Peyer's patch (tissue), 4 donors: ENCODE measurements around the gene LRRC26. TPM values are rescaled to one million over a fixed set of nuclear protein-coding genes. Genes with fewer than 3 reads are reported as not detected.

ENCODE experiments used
- DNase-seq, 3 donors: peaks; one replicate each; pipeline ENCODE4 v3.0.0-alpha.2; 2017 to 2019
- H3K27ac ChIP-seq, 4 donors: fragments of 200-600 bp; sonication (generic); one replicate each; pipeline ENCODE4 v1.5.1; 2016 to 2019
- H3K27me3 ChIP-seq, 2 donors: fragments of 200-600 bp; sonication (generic); one replicate each; pipeline ENCODE4 v1.5.1; 2019
- H3K36me3 ChIP-seq, 3 donors: fragments of 200-600 bp; sonication (generic); one replicate each; pipeline ENCODE4 v1.5.1; 2016 to 2019
- H3K4me1 ChIP-seq, 4 donors: fragments of 200-600 bp; sonication (generic); one replicate each; pipeline ENCODE4 v1.5.1; 2016 to 2019
- H3K4me3 ChIP-seq, 4 donors: fragments of 200-600 bp; sonication (generic); 1 replicate in 3 of 4; 2 replicates in 1 of 4; pipeline ENCODE4 v1.5.1; 2016 to 2019; ENCODE audit warnings: mild to moderate bottlenecking in 1 of 4
- H3K9me3 ChIP-seq, 4 donors: fragments of 200-600 bp; sonication (generic); one replicate each; pipeline ENCODE4 v1.5.1; 2016 to 2019; ENCODE audit warnings: mild to moderate bottlenecking in 1 of 4
- POLR2A ChIP-seq, 2 donors: fragments of 450-650 bp; IDR thresholded peaks; one replicate each; pipeline ENCODE4 v1.5.1; 2017; ENCODE audit warnings: antibody characterized with exemption in 2 of 2, mild to moderate bottlenecking in 2 of 2, moderate library complexity in 2 of 2
- total RNA-seq, 4 donors: library from RNA; depleted of rRNA; stranded (reverse); fragments of >200 nt; gene quantifications; one replicate each; pipeline ENCODE4 v1.1.0, GENCODE V29; 2016
- TF ChIP-seq, protein P1 (sequence below), 6 experiments: fragments of 450-650 bp in 4 of 6; fragments of 200-600 bp in 2 of 6; sonication (generic) in 1 of 6; IDR thresholded peaks; one replicate each; pipeline ENCODE4 v1.5.1; 2017 to 2019; ENCODE audit warnings: antibody characterized with exemption in 6 of 6, mild to moderate bottlenecking in 3 of 6, moderate library complexity in 1 of 6

LRRC26 gene
- total RNA-seq, 4 donors from 2014 or later: 14.5 to 45.7 (median 34.1) TPM

DNA sequence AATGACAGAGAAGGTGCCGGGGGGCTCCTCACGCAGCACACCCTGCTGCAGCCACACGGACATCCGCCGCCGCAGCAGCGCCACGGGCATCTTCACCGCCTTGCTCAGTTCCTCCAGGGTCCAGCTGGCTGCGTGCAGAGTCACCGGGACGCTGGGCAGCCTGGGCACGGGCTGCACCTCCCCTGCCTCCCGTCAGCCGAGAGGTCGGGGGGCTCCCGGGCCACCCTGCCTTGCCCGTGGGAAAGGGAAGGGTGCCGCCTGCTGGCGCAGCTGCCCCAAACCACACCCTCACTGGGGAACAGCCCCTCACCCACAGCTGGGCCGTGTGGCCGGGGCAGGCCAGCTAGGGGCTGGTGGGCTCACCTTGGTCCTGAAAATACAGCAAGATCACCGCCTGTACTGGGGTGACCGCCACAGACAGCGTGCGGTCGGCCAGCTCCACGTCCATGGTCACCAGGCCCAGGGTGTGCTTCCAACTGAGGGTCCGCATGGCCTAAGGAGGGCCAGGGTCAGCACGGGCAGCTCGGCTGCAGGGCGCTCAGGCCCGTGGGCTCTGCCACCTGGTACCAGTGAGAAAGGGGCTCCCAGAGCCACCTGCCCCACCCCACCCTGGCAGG, 5.6 kb upstream of the LRRC26 start:
- H3K36me3 ChIP-seq: peaks cover 0 to 29% (median 0%) of the 10 kb centered on the region in 3 donors
- H3K9me3 ChIP-seq: no peaks in the 10 kb centered on the region
- H3K4me3 ChIP-seq: no peak overlapping the region
- H3K27ac ChIP-seq: no peak overlapping the region
- peaks cover 0 to 7% of the 10 kb centered on the region in 2 donors for H3K27me3 ChIP-seq
- H3K4me1 ChIP-seq: peaks cover 0 to 11% (median 0%) of the 10 kb centered on the region in 4 donors
- no peak for DNase-seq
- TF ChIP-seq, protein P1, sequence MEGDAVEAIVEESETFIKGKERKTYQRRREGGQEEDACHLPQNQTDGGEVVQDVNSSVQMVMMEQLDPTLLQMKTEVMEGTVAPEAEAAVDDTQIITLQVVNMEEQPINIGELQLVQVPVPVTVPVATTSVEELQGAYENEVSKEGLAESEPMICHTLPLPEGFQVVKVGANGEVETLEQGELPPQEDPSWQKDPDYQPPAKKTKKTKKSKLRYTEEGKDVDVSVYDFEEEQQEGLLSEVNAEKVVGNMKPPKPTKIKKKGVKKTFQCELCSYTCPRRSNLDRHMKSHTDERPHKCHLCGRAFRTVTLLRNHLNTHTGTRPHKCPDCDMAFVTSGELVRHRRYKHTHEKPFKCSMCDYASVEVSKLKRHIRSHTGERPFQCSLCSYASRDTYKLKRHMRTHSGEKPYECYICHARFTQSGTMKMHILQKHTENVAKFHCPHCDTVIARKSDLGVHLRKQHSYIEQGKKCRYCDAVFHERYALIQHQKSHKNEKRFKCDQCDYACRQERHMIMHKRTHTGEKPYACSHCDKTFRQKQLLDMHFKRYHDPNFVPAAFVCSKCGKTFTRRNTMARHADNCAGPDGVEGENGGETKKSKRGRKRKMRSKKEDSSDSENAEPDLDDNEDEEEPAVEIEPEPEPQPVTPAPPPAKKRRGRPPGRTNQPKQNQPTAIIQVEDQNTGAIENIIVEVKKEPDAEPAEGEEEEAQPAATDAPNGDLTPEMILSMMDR (IDR thresholded peaks at IDR 0.05): peak in 3 of 6 experiments; percentile 22 to 36 (median 29)
- no peak for TF ChIP-seq POLR2A (IDR thresholded peaks at IDR 0.05)

DNA sequence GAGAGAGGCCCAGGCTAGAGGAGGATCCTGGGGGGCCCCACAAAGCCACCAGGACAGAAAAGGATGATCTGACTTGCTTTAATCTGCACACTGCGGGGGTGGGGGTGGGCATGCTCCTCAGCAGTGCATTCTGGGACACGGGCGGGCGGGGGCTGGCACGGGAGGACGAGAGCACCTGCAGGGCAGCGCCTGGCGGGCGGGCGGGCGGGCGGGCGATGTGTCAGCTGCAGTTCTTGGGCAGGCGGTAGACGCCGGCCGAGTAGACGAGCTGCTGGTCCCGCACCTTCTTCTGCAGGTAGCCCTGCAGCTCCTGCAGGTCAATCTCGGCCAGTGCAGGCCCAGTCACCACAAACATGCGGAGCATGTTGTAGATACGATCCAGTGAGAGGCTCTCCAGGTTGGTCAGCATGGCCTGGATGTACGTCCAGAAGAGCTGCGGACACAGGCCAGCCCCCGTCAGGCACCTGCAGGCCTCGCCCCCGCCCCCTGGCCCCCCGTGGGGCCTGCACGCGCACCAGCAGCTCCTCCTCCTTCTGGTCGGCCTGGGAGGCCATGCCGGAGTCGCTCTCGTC, 5.0 kb upstream of the LRRC26 start:
- Histone ChIP-seq H3K27me3 (peaks cover 0 to 13% of the 10 kb centered on the region in 2 donors), H3K4me3 (no peak overlapping the region), H3K27ac (no peak overlapping the region), H3K4me1 (peaks cover 0 to 16% (median under 1%) of the 10 kb centered on the region in 4 donors), H3K9me3 (no peaks in the 10 kb centered on the region), H3K36me3 (peaks cover 0 to 23% (median 0%) of the 10 kb centered on the region in 3 donors)
- no peak for DNase-seq
- TF ChIP-seq, protein P1 (IDR thresholded peaks at IDR 0.05): peak in 1 of 6 experiments; percentile 17
- no peak for TF ChIP-seq POLR2A (IDR thresholded peaks at IDR 0.05)

DNA sequence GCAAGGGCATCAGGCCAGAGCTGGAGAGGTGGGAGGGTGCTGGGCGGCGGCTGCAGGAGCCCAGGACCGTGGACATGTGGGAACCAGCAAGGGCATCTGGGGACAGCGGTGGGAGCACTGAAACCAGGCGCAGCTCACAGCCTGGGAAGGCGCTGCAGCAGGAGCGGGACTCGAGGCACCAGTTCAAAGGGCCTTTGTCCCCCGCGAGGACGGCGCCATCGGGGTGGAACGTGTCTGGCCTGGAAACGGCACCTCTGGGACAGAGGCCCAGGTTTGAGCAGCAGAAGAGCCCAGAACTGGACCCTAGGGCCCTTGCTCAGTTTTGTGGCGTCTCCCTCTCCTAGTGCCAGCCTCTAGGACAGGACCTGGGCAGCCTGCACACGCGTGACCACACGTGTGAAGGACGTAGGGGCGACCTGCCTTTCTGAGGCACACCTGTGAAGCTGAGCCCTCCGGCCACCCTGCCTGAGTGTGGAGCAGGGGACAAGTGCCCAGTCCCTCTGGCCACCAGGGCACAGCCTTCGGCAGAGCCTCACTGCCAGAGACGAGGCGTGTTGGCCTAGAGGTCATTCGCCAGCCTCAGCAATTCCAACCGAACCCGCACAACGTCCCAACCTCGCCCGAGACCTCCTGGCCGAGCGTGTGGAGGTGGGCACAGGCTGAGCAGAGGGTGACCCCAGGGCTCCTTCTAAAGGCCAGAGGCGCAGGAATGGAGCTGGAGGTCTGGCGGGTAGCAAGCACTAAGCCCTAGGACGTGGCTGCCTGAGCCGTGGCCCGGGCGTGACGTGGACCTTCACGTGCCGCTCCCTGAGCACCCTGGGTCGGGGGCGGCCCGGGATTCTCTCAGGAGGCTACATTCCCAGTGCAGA, 4.2 kb upstream of the LRRC26 start:
- peaks cover 0 to 21% of the 10 kb centered on the region in 2 donors for H3K27me3 ChIP-seq
- DNase-seq: no peak
- peak overlapping the region in 2 of 4 donors; percentile 9 to 49 for H3K27ac ChIP-seq

DNA sequence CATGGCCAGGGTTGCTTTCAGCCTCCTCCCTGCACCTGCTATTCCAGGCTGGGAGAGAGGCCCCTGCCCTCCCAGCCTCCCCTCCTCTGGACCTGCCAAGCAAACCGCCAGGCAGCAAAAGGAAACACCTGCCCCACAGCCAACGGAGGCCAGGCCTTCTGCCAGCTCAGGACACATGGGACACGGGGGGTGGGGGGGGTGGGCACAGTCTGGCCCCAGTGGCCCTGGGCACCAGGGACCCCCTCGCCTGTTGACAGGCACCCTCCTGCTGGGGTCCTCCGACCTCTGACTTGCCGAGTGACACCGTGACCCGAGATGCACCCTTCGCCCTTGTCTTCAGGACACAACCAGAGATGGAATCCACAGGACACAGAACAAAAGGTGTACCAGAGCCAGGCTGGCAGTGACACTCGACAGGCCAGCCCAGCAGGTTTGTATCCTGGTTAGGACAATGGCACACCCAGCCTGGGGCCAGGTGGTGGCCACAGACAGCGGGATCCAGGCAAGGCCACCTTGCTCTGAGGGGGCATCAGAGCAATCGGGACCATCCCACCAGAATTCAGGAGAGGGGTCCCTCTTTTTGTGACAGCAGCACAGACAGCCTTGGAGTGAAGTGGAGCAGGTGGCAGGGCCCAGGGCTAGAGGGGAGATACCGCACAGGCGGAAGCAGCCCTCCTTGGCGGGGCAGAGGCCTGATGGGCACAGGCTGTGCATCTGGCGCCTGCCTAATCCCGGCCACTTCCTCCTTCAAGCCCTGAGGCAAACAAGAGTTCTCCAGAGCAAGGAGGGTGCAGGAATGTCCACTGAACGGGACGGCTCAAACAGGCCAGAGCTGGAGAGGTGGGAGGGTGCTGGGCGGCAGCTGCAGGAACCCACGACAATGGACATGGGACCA, 3.3 kb upstream of the LRRC26 start:
- H3K4me1 ChIP-seq: peaks cover 2 to 32% (median 13%) of the 10 kb centered on the region in 4 donors
- H3K4me3 ChIP-seq: no peak overlapping the region
- peaks cover 0 to 6% (median 0%) of the 10 kb centered on the region in 3 donors for H3K36me3 ChIP-seq
- H3K27me3 ChIP-seq: peaks cover 0 to 28% of the 10 kb centered on the region in 2 donors
- peak in 1 of 3 donors; percentile 63 for DNase-seq
- no peak for TF ChIP-seq POLR2A (IDR thresholded peaks at IDR 0.05)
- TF ChIP-seq, protein P1 (IDR thresholded peaks at IDR 0.05): no peak
- peak overlapping the region in 2 of 4 donors; percentile 9 to 49 for H3K27ac ChIP-seq
- peaks cover 0 to 3% (median 0%) of the 10 kb centered on the region in 4 donors for H3K9me3 ChIP-seq

More for the DNA sequence above, 4.2 kb upstream of the LRRC26 start:
- H3K4me1 ChIP-seq: peaks cover 0 to 23% (median 7%) of the 10 kb centered on the region in 4 donors
- peaks cover 0 to 15% (median 0%) of the 10 kb centered on the region in 3 donors for H3K36me3 ChIP-seq
- TF ChIP-seq, protein P1 (IDR thresholded peaks at IDR 0.05): no peak
- TF ChIP-seq POLR2A (IDR thresholded peaks at IDR 0.05): no peak
- no peak overlapping the region for H3K4me3 ChIP-seq
- H3K9me3 ChIP-seq: no peaks in the 10 kb centered on the region
